ENCODE results near the gene PPM1E. TPM values are rescaled to one million over a fixed set of nuclear protein-coding genes. Genes with fewer than 3 reads are reported as not detected.

The PPM1E gene
- total RNA-seq, 2 experiments from 2014 or later, result not detected

DNA sequence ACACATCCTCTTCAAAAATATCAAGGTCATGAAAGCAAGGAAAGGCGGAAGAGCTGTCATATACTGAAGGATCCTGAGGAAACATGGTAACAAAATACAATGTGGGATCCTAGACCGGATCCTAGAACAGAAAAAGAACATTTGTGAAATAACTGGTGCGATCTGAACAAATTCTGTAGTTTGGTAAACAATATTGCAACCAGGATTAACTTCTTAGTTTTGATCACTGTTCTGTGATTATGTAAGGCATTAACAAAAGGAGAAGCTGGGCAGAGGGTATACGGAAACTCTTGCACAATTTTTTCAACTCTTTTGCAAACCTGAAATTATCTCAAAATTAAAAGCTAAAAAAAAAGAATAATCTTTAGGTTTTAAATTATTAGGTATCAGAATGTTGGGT lies 241.3 kb downstream of the PPM1E start:
- H3K27ac ChIP-seq (ENCODE audit: low read depth in 1 of 2, low read length in 2 of 2), result no peak overlapping the region
- Mint-ChIP-seq H3K4me3 (no peak overlapping the region), H3K27ac (no peak overlapping the region), H3K4me1 (ENCODE audit: low read depth) (peaks cover 7% of the 10 kb centered on the region), H3K36me3 (ENCODE audit: low read depth) (peaks cover 50% of the 10 kb centered on the region), H3K9me3 (no peaks in the 10 kb centered on the region), H3K27me3 (no peaks in the 10 kb centered on the region)
- peaks cover 21% of the 10 kb centered on the region for H3K36me3 ChIP-seq (ENCODE audit: insufficient read depth, low read length)
- TF ChIP-seq, protein P1, sequence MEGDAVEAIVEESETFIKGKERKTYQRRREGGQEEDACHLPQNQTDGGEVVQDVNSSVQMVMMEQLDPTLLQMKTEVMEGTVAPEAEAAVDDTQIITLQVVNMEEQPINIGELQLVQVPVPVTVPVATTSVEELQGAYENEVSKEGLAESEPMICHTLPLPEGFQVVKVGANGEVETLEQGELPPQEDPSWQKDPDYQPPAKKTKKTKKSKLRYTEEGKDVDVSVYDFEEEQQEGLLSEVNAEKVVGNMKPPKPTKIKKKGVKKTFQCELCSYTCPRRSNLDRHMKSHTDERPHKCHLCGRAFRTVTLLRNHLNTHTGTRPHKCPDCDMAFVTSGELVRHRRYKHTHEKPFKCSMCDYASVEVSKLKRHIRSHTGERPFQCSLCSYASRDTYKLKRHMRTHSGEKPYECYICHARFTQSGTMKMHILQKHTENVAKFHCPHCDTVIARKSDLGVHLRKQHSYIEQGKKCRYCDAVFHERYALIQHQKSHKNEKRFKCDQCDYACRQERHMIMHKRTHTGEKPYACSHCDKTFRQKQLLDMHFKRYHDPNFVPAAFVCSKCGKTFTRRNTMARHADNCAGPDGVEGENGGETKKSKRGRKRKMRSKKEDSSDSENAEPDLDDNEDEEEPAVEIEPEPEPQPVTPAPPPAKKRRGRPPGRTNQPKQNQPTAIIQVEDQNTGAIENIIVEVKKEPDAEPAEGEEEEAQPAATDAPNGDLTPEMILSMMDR (IDR thresholded peaks at IDR 0.05), result no peak
- H3K9me3 ChIP-seq (ENCODE audit: control insufficient read depth in 1 of 2, insufficient read depth in 1 of 2, low read length in 2 of 2), result no peaks in the 10 kb centered on the region
- POLR2A ChIA-PET, result no interaction called here
- intact Hi-C loops (cut with DNase I, micrococcal nuclease), result no loop called here
- no peak for ATAC-seq (ENCODE audit: poor library complexity)
- H3K4me3 ChIP-seq (ENCODE audit: low read length), result no peak overlapping the region
- CTCF ChIA-PET, result interaction anchor here (0.5 kb wide), 1 partner anchor 50 kb away, joined by 3 read pairs; no protein-coding TSS in a partner anchor
- no peaks in the 10 kb centered on the region for H3K27me3 ChIP-seq (ENCODE audit: control insufficient read depth in 1 of 2, insufficient read depth in 2 of 2, low read length in 2 of 2)
- peaks cover 6% of the 10 kb centered on the region for H3K4me1 ChIP-seq (ENCODE audit: insufficient read depth, low read length)
- no peak for DNase-seq

DNA sequence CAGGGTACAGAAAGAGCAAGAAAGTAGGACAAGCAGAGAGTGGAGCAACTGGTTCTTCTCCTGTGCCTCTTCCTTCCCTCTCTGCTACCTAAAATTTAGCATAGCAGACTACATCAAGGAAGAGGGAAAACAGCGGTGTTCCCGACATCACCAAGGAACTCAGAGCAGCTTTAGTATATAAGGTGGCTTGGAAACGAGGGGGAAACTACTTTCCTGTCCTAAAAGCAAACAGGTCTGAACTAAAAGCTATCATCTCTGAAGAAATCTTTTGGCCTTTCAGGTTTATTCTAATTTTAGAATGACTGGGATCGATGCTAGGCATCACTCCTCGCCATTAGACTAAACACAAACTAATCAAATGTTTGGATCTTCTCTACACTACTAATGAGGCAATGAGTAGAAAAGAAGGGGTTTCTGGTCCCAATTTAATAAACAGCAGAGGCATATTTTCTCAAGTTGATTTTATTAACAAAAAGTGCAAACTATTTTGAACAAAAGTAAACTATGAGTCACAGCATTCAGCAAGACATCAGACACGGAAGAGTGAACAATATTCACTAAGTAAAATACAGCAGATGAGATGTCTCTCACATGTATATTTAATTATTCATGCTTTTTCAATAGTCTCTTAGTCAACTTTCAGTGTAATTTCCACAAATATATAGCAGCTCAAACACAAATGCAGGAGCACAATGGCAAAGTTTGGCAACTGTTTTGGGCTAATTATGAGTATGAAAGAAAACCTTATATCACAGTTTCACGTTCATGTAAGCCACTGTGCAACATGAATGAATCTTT lies 242.3 kb downstream of the PPM1E start:
- ATAC-seq (ENCODE audit: poor library complexity), result no peak

DNA sequence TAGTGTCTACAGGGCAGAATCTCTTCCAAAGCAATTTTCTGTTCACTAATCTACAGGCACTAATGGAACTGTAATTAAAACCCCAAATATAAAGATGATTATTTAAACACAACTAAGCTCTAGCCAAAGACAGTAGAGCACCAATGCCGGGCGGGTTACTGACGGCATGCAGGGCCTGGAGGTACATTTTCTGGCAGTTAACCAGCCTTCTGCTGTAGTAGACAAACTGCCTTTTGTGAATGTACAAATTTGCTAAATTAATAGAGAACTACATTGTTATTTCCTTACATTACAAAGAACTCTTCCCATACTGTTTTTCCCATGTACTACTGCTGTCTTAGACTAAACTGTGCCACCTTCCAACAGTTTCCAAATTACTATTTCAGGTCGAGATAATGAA lies 243.2 kb downstream of the PPM1E start:
- TF ChIP-seq, protein P1 (IDR thresholded peaks at IDR 0.05), result no peak
- Histone ChIP-seq H3K4me1 (ENCODE audit: insufficient read depth, low read length) (peaks cover 9% of the 10 kb centered on the region), H3K27me3 (ENCODE audit: control insufficient read depth in 1 of 2, insufficient read depth in 2 of 2, low read length in 2 of 2) (no peaks in the 10 kb centered on the region), H3K27ac (ENCODE audit: low read depth in 1 of 2, low read length in 2 of 2) (no peak overlapping the region), H3K36me3 (ENCODE audit: insufficient read depth, low read length) (peaks cover 15% of the 10 kb centered on the region), H3K9me3 (ENCODE audit: control insufficient read depth in 1 of 2, insufficient read depth in 1 of 2, low read length in 2 of 2) (no peaks in the 10 kb centered on the region), H3K4me3 (ENCODE audit: low read length) (no peak overlapping the region)
- no peak for DNase-seq
- Mint-ChIP-seq H3K27me3 (no peaks in the 10 kb centered on the region), H3K4me1 (ENCODE audit: low read depth) (peaks cover 7% of the 10 kb centered on the region), H3K4me3 (no peak overlapping the region), H3K27ac (no peak overlapping the region), H3K9me3 (no peaks in the 10 kb centered on the region), H3K36me3 (ENCODE audit: low read depth) (peaks cover 38% of the 10 kb centered on the region)
- intact Hi-C loops (cut with DNase I, micrococcal nuclease), result no loop called here
- no peak for ATAC-seq (ENCODE audit: poor library complexity)
- ChIA-PET POLR2A (no interaction called here), CTCF (interaction anchor here (1.3 kb wide), 1 partner anchor 480 kb away, joined by 3 read pairs; no protein-coding TSS in a partner anchor)

More for the DNA sequence above, 242.3 kb downstream of the PPM1E start:
- Histone ChIP-seq H3K36me3 (ENCODE audit: insufficient read depth, low read length) (peaks cover 21% of the 10 kb centered on the region), H3K27ac (ENCODE audit: low read depth in 1 of 2, low read length in 2 of 2) (no peak overlapping the region), H3K4me3 (ENCODE audit: low read length) (no peak overlapping the region), H3K27me3 (ENCODE audit: control insufficient read depth in 1 of 2, insufficient read depth in 2 of 2, low read length in 2 of 2) (no peaks in the 10 kb centered on the region), H3K4me1 (ENCODE audit: insufficient read depth, low read length) (peaks cover 9% of the 10 kb centered on the region), H3K9me3 (ENCODE audit: control insufficient read depth in 1 of 2, insufficient read depth in 1 of 2, low read length in 2 of 2) (no peaks in the 10 kb centered on the region)
- POLR2A ChIA-PET, result no interaction called here
- Mint-ChIP-seq H3K9me3 (no peaks in the 10 kb centered on the region), H3K27me3 (no peaks in the 10 kb centered on the region), H3K27ac (no peak overlapping the region), H3K36me3 (ENCODE audit: low read depth) (peaks cover 46% of the 10 kb centered on the region), H3K4me3 (no peak overlapping the region), H3K4me1 (ENCODE audit: low read depth) (peaks cover 7% of the 10 kb centered on the region)
- intact Hi-C loops (cut with DNase I, micrococcal nuclease), result no loop called here
- CTCF ChIA-PET, result interaction anchor here (1.3 kb wide), 1 partner anchor 479 kb away, joined by 3 read pairs; no protein-coding TSS in a partner anchor
- TF ChIP-seq, protein P1 (IDR thresholded peaks at IDR 0.05), result no peak
- no peak for DNase-seq

All from CD4-positive, alpha-beta T cell (primary cell).